GM18499 (cell line): ENCODE results near the gene RAB3C.

ENCODE experiments used
- ATAC-seq: cut with Tn5 transposase; IDR thresholded peaks from one replicate; pipeline ENCODE4 v1.9.1; 2021; ENCODE audit warnings: moderate number of reproducible peaks; ENCODE audit not compliant: insufficient read depth, unreplicated experiment

RAB3C gene

GRCh38 chr5:58855851-58856739, 273.2 kb downstream of the RAB3C start:
- ATAC-seq: no peak

GRCh38 chr5:58857609-58858008, 274.7 kb downstream of the RAB3C start:
- no peak for ATAC-seq

- no peak for ATAC-seq
These were observed 277.8 kb downstream of the RAB3C start for GRCh38 chr5:58860680-58861079.

GRCh38 chr5:58868931-58869330, 286.1 kb downstream of the RAB3C start:
- ATAC-seq: no peak

GRCh38 chr5:58871648-58872242, 288.9 kb downstream of the RAB3C start:
- peak; percentile 57 for ATAC-seq

- ATAC-seq: no peak
These were observed 289.9 kb downstream of the RAB3C start for GRCh38 chr5:58872670-58873273.

GRCh38 chr5:58875599-58875998, 292.7 kb downstream of the RAB3C start:
- no peak for ATAC-seq

- ATAC-seq: no peak
These were observed 302.4 kb downstream of the RAB3C start for GRCh38 chr5:58885260-58885659.

- ATAC-seq: peak; percentile 70
These were observed 303.7 kb downstream of the RAB3C start for GRCh38 chr5:58886315-58887207.

GRCh38 chr5:58887311-58887710, 304.4 kb downstream of the RAB3C start:
- ATAC-seq: no peak

- no peak for ATAC-seq
These were observed 305.0 kb downstream of the RAB3C start for GRCh38 chr5:58887721-58888409.

GRCh38 chr5:58890265-58890664, 307.4 kb downstream of the RAB3C start:
- no peak for ATAC-seq

- ATAC-seq: no peak
These were observed 307.8 kb downstream of the RAB3C start for GRCh38 chr5:58890701-58891085.

GRCh38 chr5:58891086-58891970, 308.5 kb downstream of the RAB3C start:
- no peak for ATAC-seq

- no peak for ATAC-seq
These were observed 309.1 kb downstream of the RAB3C start for GRCh38 chr5:58891971-58892343.

GRCh38 chr5:58893551-58893950, 310.7 kb downstream of the RAB3C start:
- ATAC-seq: no peak

GRCh38 chr5:58898006-58898405, 315.1 kb downstream of the RAB3C start:
- ATAC-seq: no peak

- no peak for ATAC-seq
These were observed 315.7 kb downstream of the RAB3C start for GRCh38 chr5:58898538-58898937.

- no peak for ATAC-seq
These were observed 318.4 kb downstream of the RAB3C start for GRCh38 chr5:58901271-58901670.
